Keratinocyte (primary cell): ENCODE data around the gene PIANP. TPM values are rescaled to one million over a fixed set of nuclear protein-coding genes. Genes with fewer than 3 reads are reported as not detected.

Experiments
- DNase-seq: peaks from one replicate; pipeline ENCODE4 v3.0.0-alpha.2; 2011; ENCODE audit warnings: low read depth, missing footprints, low spot score
- FAIRE-seq: peaks from 2 replicates; lab custom pipeline; 2011; peaks lifted over from hg19 to GRCh38; lab: Jason Lieb, UNC
- H2AFZ ChIP-seq: 2 replicates; pipeline ENCODE4 v1.6.0; 2012; ENCODE audit warnings: low read length, control low read depth, inconsistent platforms; ENCODE audit not compliant: control insufficient read depth
- H3K27ac ChIP-seq: 2 replicates; pipeline ENCODE4 v1.5.1; 2011; ENCODE audit warnings: low read length; ENCODE audit not compliant: control insufficient read depth, insufficient read depth
- H3K27me3 ChIP-seq: 3 replicates; pipeline ENCODE4 v1.6.0; 2011; ENCODE audit warnings: low read length; ENCODE audit not compliant: control insufficient read depth, insufficient read depth; ENCODE audit errors: extremely low read depth
- H3K36me3 ChIP-seq, 2 experiments: 2 replicates in 1 of 2; 3 replicates in 1 of 2; pipeline ENCODE4 v1.5.1; 2011; ENCODE audit warnings: low read length in 2 of 2, mild to moderate bottlenecking in 1 of 2; ENCODE audit not compliant: control insufficient read depth in 2 of 2, insufficient read depth in 2 of 2; ENCODE audit errors: extremely low read depth in 1 of 2
- H3K4me1 ChIP-seq: 3 replicates; pipeline ENCODE4 v1.5.1; 2011; ENCODE audit warnings: low read length; ENCODE audit not compliant: control insufficient read depth, insufficient read depth; ENCODE audit errors: extremely low read depth
- H3K4me2 ChIP-seq: 3 replicates; pipeline ENCODE4 v1.6.0; 2011; ENCODE audit warnings: low read depth, low read length; ENCODE audit not compliant: control insufficient read depth, insufficient read depth; ENCODE audit errors: extremely low read depth
- H3K4me3 ChIP-seq, 3 experiments: fragments of 200-600 bp in 1 of 3; sonication (generic) in 1 of 3; 2 replicates in 2 of 3; 3 replicates in 1 of 3; pipeline ENCODE4 v1.5.1; 2011 to 2016; ENCODE audit warnings: low read length in 3 of 3, mild to moderate bottlenecking in 3 of 3, control low read depth in 2 of 3, inconsistent platforms in 1 of 3, low read depth in 1 of 3, mixed read lengths in 1 of 3, mixed run types in 1 of 3, moderate library complexity in 1 of 3; ENCODE audit not compliant: control insufficient read depth in 2 of 3, insufficient read depth in 2 of 3; ENCODE audit errors: extremely low read depth in 1 of 3
- H3K79me2 ChIP-seq: 2 replicates; pipeline ENCODE4 v1.6.0; 2012; ENCODE audit warnings: low read length; ENCODE audit not compliant: control insufficient read depth, insufficient read depth
- H3K9ac ChIP-seq: 3 replicates; pipeline ENCODE4 v1.6.0; 2011; ENCODE audit warnings: low read length; ENCODE audit not compliant: control insufficient read depth, insufficient read depth; ENCODE audit errors: extremely low read depth
- H3K9me1 ChIP-seq: 3 replicates; pipeline ENCODE4 v1.6.0; 2011; ENCODE audit warnings: low read length; ENCODE audit not compliant: control insufficient read depth, insufficient read depth; ENCODE audit errors: extremely low read depth
- H3K9me3 ChIP-seq: 2 replicates; pipeline ENCODE4 v1.5.1; 2012; ENCODE audit warnings: low read depth, low read length; ENCODE audit not compliant: control insufficient read depth
- H4K20me1 ChIP-seq: 3 replicates; pipeline ENCODE4 v1.6.0; 2011; ENCODE audit warnings: low read length; ENCODE audit not compliant: control insufficient read depth, insufficient read depth; ENCODE audit errors: extremely low read depth
- CTCF ChIP-seq, 3 experiments: IDR thresholded peaks in 1 of 3; conservative IDR thresholded peaks in 1 of 3; optimal IDR thresholded peaks in 1 of 3; 2 replicates in 2 of 3; 3 replicates in 1 of 3; pipeline versions ENCODE3 to v1.5.1; 2011; ENCODE audit warnings: low read length in 3 of 3, mild to moderate bottlenecking in 3 of 3, moderate library complexity in 2 of 3, control low read depth in 1 of 3, inconsistent platforms in 1 of 3; ENCODE audit not compliant: insufficient read depth in 2 of 3; ENCODE audit errors: extremely low read depth in 1 of 3
- EZH2 ChIP-seq: IDR thresholded peaks from one replicate; pipeline ENCODE4 v1.6.1; 2012; ENCODE audit warnings: inconsistent platforms, mild to moderate bottlenecking, low read length, moderate library complexity
- dilution Hi-C: fragments of 300-500 bp; cut with MboI; formaldehyde crosslinking; loops from one replicate; pipeline ENCODE4 v1.7.0; 2020; ENCODE audit warnings: low sequenced_read_pairs; ENCODE audit not compliant: extremely low pct_ligation_motif_present
- polyA plus RNA-seq, 5 experiments: library from polyadenylated mRNA; depleted of rRNA in 3 of 5; stranded (reverse) in 3 of 5; stranded (forward) in 1 of 5; unstranded in 1 of 5; fragments of >200 nt; gene quantifications; 1 replicate in 1 of 5; 2 replicates in 3 of 5; 3 replicates in 1 of 5; pipeline versions ENCODE4 v1.2.1 to v1.2.3, GENCODE V29; 2011 to 2012; ENCODE audit warnings: missing spikeins in 2 of 5, low read depth in 1 of 5, low replicate concordance in 1 of 5

PIANP gene
- polyA plus RNA-seq, 1 donor (not counting 4 experiments of a cell fraction or from before 2014, with no cell fraction given) = not detected

GRCh38 chr12:6646276-6647082 is 54.1 kb downstream of the PIANP start:
- Histone ChIP-seq H3K4me1 (no peaks in the 10 kb centered on the region), H3K9me1 (no peaks in the 10 kb centered on the region), H3K79me2 (no peaks in the 10 kb centered on the region), H3K9me3 (peaks cover 17% of the 10 kb centered on the region), H4K20me1 (no peaks in the 10 kb centered on the region), H3K4me2 (peak overlapping the region; percentile 51), H3K9ac (no peak overlapping the region), H2AFZ (no peak overlapping the region), H3K27me3 (peaks cover 9% of the 10 kb centered on the region), H3K36me3 (peaks cover 4 to 9% of the 10 kb centered on the region in 2 experiments), H3K4me3 (no peak overlapping the region), H3K27ac (no peak overlapping the region)
- TF ChIP-seq EZH2 = no peak
- TF ChIP-seq CTCF (optimal IDR thresholded peaks at IDR 0.05 in 1 of 3, IDR thresholded peaks at IDR 0.05 in 1 of 3, conservative IDR thresholded peaks at IDR 0.05 in 1 of 3; ENCODE audit: extremely low read depth in 1 of 3, insufficient read depth in 2 of 3, low read length in 3 of 3) = no peak
- no peak for DNase-seq
- no peak for FAIRE-seq
- dilution Hi-C loops = no loop called here

DNA sequence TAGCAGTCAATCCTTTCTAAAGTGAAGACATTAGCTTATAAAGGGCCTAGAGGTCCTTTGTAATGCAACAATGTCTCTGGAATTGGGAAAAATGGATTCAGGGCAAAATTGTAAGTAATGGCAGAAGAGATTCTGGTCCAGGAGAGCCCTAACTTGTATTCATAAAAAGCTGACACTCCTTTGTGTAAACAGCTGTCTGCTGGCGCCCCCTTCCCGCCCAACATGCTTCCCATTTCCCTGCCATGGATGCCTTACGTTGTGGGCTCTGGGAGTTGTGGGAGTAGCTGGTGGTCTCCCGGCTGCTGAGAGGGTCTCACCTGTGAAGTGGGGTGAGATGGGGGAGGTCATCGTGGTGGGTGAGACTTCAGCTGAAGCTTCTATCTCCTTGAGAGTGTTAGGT is 55.7 kb downstream of the PIANP start:
- Histone ChIP-seq H4K20me1 (no peaks in the 10 kb centered on the region), H3K79me2 (no peaks in the 10 kb centered on the region), H3K9ac (no peak overlapping the region), H3K27ac (no peak overlapping the region), H3K36me3 (no peaks in the 10 kb centered on the region), H3K4me1 (no peaks in the 10 kb centered on the region), H3K9me1 (no peaks in the 10 kb centered on the region), H3K27me3 (peaks cover 9% of the 10 kb centered on the region), H3K4me2 (no peak overlapping the region), H3K4me3 (no peak overlapping the region), H3K9me3 (peaks cover 17% of the 10 kb centered on the region), H2AFZ (no peak overlapping the region)
- TF ChIP-seq CTCF (optimal IDR thresholded peaks at IDR 0.05 in 1 of 3, IDR thresholded peaks at IDR 0.05 in 1 of 3, conservative IDR thresholded peaks at IDR 0.05 in 1 of 3; ENCODE audit: extremely low read depth in 1 of 3, insufficient read depth in 2 of 3, low read length in 3 of 3) (peak in 1 of 3 experiments; percentile 36), EZH2 (no peak)
- FAIRE-seq (no peak), DNase-seq (no peak)
- dilution Hi-C loops = no loop called here
